HG03280 (cell line): Measurements from ENCODE around the gene HOOK2.
"Not testable (repeated sequence)": the region's sequence is repeated elsewhere in the genome, so short reads cannot be mapped to it uniquely, and the experiment has no call there.

Experiments
- ATAC-seq: cut with Tn5 transposase; IDR thresholded peaks from one replicate; pipeline ENCODE4 v1.9.1; 2021; ENCODE audit warnings: mild to moderate bottlenecking, moderate library complexity; ENCODE audit not compliant: unreplicated experiment

Gene HOOK2

GRCh38 chr19:12723381-12723640 lies 52.0 kb downstream of the HOOK2 start:
- ATAC-seq: no peak

- peak; percentile 78 for ATAC-seq
These were observed 52.6 kb downstream of the HOOK2 start for GRCh38 chr19:12722566-12723380.

- ATAC-seq: peak; percentile 25
These were observed 53.4 kb downstream of the HOOK2 start for GRCh38 chr19:12721656-12722565.

GRCh38 chr19:12720851-12721655 lies 54.3 kb downstream of the HOOK2 start:
- no peak for ATAC-seq

- ATAC-seq: no peak
These were observed 55.1 kb downstream of the HOOK2 start for GRCh38 chr19:12720296-12720695.

GRCh38 chr19:12715929-12716328 lies 59.4 kb downstream of the HOOK2 start:
- no peak for ATAC-seq

- no peak for ATAC-seq
These were observed 60.2 kb downstream of the HOOK2 start for GRCh38 chr19:12715102-12715501.

GRCh38 chr19:12713304-12713703 lies 62.0 kb downstream of the HOOK2 start:
- ATAC-seq: not testable (repeated sequence)
